Tibial nerve (tissue), 4 donors: ENCODE data around the gene ARHGAP26.

Experiments
- EP300 ChIP-seq, 2 donors: sonication (generic); formaldehyde crosslinking; IDR thresholded peaks; one replicate each; pipeline ENCODE4 v1.6.1; 2017; ENCODE audit warnings: antibody characterized with exemption in 2 of 2, mild to moderate bottlenecking in 1 of 2
- TF ChIP-seq, protein P1 (sequence below), 5 experiments: fragments of 200-600 bp in 3 of 5; fragments of 450-650 bp in 2 of 5; sonication (generic) in 3 of 5; IDR thresholded peaks; one replicate each; pipeline ENCODE4 v1.5.1; 2016 to 2019; ENCODE audit warnings: antibody characterized with exemption in 5 of 5, mild to moderate bottlenecking in 3 of 5, moderate library complexity in 2 of 5

DNA sequence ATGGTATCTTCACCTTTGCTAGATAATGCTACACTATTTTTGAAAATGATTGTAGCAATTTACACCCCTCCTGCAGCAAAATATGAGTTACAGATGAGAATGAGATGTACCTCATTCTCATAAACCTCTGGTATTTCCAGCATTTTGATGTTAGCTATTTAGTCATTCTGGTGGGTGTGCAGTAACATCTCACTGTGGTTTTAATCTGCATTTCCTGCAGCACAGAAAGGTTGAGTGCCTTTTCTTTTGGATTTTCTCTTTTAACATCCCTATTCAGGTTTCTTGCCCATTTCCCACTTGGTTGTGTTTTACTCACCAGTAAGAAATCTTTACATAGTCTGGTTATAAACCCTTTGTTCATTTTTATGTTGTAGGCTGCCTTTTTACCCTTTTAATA lies 427.1 kb downstream of the ARHGAP26 start:
- TF ChIP-seq, protein P1, sequence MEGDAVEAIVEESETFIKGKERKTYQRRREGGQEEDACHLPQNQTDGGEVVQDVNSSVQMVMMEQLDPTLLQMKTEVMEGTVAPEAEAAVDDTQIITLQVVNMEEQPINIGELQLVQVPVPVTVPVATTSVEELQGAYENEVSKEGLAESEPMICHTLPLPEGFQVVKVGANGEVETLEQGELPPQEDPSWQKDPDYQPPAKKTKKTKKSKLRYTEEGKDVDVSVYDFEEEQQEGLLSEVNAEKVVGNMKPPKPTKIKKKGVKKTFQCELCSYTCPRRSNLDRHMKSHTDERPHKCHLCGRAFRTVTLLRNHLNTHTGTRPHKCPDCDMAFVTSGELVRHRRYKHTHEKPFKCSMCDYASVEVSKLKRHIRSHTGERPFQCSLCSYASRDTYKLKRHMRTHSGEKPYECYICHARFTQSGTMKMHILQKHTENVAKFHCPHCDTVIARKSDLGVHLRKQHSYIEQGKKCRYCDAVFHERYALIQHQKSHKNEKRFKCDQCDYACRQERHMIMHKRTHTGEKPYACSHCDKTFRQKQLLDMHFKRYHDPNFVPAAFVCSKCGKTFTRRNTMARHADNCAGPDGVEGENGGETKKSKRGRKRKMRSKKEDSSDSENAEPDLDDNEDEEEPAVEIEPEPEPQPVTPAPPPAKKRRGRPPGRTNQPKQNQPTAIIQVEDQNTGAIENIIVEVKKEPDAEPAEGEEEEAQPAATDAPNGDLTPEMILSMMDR (IDR thresholded peaks at IDR 0.05) = no peak
- no peak for TF ChIP-seq EP300 (IDR thresholded peaks at IDR 0.05)
